GM21447 (cell line): ENCODE measurements around the gene TEX14.
"Not testable (repeated sequence)": the region's sequence is repeated elsewhere in the genome, so short reads cannot be mapped to it uniquely, and the experiment has no call there.

ENCODE experiments used
- ATAC-seq: cut with Tn5 transposase; IDR thresholded peaks from one replicate; pipeline ENCODE4 v1.9.1; 2021; ENCODE audit not compliant: unreplicated experiment

TEX14 gene

DNA sequence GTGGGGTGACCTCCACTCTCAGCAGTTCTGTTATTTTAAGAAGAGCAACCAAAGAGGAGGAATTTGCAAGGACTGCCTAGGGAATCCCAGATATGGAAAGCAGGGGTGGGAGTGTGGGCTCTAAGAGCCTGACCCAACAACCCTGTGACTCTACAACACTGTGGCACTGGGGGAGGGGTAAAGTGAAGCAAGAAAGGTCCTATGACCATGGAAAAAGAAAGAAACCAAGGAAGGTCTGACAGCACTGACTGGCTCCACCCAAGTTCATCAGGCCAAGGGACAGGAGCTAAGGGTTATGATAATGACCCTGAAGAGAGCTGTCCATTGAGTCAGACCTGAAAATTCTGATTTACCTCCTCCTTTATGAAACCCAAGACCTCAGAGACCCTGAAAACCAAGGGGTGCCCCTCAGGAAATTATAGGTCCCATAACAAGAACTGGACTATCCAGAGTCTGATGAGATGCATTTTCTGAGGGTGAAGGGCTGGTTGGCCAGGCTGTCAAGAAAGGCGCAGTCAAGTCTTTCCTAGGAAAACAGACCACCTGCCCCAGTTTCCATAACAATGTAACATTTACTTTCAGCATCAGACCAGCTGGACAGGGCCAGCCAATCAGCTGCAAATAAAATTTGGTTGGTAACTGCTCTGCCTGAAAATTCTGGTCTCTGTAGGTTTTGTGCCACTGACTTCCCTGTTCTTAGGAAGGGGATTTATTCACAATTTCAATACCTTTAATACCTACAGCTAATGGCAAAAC lies 123.6 kb downstream of the TEX14 start:
- no peak for ATAC-seq

DNA sequence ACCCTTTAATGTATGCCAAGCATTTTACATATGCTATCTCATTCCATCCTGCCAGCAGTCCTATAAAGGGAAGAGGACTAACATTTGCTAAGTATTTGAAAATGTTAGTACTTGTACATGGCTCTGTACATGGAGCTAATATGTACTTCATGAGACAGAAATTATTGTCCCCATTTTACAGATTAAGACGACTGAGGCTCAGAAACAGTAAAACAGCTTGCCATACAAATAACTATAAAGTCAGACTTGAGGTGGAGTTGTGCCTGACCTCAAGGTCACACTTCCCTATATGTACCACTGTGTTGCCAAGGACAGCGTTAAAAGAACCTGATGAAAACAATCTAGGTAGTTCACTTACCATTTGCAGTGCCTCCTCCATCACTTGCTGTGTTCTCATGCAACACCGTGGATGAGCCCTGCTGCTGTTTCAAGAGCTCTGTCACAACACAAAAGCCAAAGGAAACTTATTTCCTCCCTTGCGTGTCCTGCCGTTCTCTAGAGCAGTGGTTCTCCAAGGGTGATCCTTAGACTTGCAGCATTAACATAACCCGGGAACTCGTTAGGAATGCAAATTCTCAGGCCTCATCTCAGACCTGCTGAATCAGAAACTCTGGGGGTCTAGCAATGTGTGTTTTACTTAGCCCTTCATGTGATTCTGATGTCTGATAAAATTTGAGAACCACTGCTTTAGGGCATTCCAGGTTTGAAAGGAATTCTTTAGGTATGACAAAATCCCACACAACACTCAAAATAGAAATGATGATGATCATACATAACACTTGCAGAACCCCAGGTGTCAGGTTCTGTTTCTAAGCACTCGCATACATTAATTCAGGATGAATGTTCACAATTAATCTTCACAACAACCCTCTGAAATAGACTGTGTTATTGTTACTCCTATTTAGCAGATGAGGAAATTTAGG lies 126.2 kb downstream of the TEX14 start:
- no peak for ATAC-seq

DNA sequence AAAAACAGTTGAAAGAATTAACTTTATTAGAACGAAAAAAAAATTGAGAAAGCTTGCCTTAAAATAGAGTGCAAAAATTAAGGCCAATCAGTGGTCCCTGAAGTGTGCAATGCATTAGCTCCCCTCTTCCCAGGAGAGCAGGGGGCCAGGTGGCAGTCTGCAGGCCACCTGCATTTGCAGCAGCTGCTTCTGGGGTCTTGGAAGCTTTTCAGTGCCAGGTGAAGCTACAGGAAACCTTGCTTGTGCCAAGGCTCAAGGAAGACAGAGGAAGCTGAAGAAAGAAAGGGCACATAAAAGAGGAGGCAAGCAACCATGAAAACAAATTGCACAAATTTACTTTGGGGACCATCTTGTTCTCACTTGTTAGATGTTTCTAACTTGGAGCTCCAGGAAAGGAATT lies 126.9 kb downstream of the TEX14 start:
- ATAC-seq, result no peak

DNA sequence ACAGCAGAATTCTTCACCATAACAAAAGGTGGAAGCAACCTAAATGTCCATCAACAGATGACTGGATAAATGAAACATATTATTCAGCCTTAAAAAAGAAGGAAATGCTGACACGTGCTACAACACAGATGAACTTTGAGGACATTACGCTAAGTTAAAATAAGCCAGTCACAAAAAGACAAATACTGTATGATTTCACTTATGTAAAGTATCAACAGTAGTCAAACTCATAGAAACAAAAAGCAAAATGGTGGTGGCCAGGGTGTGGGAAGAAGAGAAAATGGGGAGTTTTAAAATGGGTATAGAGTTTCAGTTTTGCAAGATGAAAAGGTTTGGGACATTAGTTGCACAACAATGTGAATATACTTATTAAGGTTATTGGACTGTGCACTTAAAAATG lies 127.6 kb downstream of the TEX14 start:
- no peak for ATAC-seq

DNA sequence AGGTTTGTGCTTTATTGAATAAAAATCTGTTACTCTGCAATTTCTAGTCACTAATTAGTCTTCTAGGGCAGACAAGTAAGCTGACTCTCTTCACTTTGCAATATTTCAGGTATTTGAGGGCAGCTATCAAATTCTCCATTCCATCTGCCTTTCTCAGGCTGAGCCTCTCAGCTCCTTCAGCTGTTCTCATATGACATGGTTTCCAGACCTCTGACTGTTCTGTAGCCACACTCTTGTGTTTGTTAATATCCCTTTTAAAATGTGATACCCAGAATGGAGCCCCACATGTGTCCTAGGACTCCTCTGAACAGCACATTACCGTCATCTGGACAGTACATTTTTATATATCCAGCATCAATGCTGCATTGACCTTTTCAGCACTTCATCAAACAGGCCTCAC lies 131.3 kb downstream of the TEX14 start:
- no peak for ATAC-seq

DNA sequence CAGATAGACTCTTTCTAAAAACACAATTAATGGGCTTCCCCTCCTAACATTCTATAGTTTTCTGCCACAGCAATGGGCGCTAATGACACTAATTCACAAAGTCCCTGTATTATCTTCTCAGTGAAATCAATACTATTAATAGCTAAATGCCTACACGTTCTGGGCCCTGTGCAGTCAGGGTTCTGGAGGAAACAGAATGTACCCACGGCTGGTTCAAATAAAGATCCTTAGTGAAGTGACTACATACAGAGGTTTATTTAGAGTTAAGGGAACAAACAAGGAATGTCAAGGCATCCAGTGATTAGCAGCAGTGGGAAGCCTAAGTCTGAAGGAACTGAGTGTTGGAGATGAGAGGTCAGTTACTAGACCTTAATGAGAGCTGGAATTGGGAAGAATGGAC lies 133.9 kb downstream of the TEX14 start:
- no peak for ATAC-seq

DNA sequence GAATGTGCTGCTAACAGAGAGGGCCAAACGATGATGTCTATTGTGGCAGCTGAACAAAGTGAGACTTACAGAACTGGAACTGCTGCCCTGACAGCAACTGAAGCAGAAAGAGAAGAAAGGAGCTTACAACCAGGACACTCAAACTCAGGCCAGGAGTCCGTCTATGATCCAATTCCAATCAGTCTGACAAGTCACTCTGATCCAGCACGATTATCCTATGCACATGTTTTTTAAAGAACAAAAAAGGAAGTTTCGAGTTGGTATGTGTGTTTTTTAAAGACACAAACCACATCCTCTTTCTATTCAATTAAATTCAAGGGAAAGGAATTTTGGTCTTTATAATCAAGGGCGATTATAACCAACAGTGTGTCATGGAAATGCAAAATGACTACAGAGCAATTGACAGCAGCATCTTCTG lies 135.0 kb downstream of the TEX14 start:
- no peak for ATAC-seq

DNA sequence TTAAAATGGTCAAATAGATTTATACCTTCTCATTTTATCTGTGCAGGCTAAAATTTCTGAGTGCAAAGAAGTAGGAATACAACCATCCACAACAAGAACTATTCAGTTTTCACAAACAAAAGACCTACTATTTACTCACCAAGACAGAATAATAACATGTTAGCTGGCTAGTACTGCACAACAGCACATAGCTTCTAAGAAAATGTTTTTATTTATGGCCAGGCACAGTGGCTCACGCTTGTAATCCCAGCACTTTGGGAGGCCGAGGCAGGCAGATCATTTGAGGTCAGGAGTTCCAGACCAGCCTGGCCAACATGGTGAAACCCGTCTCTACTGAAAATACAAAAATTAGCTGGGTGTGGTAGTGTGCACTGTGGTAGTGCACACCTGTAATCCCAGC lies 136.7 kb downstream of the TEX14 start:
- not testable (repeated sequence) for ATAC-seq

DNA sequence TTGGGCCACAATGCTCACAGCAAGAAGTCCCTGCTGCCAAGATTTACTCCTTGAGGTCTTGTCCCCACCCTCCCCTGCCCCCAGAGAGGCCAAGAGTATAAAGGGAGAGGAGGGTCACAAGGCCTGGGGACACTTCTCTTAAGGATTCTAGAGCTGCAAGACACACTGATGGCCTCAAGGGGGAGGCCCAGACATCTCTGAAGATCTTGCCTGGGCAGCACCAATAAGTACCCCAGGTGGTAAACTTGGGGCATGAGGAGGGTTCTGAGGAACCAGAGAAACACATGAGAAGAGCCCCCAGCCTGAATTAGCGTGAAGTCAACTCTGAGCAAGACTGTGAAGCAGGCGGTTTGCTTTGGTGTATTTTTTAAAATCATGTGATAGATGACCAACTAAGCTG lies 150.6 kb downstream of the TEX14 start:
- no peak for ATAC-seq

DNA sequence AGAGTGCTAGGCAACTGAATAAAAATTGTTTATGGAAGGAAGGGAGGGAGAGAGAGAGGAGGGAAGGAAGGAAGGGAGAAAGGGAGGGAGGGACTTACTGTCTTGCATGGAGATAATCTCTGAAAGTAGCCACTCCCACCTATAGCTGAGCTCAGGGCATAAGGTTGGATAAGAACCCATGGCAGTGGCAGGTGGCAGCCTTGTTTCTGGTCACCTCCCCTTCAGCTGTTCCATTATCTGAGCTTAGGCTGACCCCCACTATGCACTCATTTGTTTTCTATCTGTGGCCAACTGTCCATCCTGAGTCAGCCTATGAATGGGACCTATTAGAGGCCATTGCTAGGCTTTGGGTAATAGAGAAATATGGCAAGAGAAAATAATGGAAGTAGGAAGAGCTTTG lies 152.1 kb downstream of the TEX14 start:
- ATAC-seq, result no peak

DNA sequence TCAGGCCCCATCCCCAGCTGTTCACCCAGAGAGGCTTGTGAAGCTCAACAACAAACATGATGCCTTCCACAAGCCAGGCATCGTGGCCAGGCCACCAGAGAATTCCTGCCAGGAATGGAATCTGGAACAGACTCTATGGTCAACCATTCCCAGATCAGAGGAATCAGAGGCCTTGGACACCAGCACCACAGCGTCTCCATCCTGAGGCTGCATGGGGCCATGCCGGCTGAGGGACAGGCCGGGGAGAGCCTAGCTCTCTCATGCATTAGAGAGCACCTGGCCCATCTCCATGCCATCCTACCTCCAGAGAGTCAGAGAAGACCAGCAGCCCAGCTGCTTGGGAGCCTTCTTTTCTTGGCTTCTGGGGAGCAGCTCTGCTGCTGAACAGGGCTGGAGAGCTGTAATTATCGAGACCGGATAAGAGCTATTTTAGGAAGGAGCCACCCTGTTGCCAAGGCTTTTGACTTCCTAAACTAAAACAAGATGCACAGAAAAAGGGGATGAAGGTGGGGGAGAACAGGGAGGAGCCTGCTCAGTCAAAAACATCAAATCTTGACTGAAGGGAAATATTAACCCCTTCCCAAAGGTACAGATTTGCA lies 152.9 kb downstream of the TEX14 start:
- no peak for ATAC-seq

DNA sequence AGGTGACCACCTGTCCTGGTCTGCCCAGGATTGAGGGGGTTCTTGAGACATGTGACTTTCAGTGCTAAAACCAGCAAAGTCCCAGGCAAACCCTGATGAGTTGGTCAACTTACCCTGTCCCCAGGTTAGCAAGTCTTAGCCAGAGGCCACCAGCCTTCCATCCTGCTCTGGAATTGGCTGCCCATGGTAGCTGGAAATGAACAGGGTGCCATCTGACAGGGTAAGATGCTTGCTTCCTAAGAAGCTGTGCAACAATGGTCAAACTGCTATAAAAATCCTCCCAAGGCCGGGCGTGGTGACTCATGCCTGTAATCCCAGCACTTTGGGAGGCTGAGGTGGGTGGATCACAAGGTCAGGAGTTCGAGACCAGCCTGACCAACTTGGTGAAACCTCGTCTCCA lies 154.6 kb downstream of the TEX14 start:
- no peak for ATAC-seq

DNA sequence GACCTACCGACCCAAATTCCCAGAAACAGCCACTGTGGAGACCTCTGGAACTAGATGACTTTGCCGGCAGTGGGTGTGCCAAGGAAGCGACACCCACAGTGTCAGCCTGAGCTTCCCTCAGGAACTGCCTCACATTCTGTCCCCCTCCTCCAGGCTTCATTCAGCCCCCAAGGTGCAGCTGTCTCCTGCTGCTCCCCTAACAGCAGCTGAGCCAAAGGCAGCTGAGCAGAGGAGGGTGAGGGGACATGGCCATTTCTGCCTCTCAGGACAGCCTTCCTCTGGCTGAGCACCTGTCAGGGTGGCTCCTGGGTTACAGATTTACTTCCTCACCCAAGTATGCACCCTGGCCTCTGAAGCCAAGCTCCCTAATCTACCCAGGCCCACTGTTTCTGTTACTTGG lies 155.3 kb downstream of the TEX14 start:
- no peak for ATAC-seq

DNA sequence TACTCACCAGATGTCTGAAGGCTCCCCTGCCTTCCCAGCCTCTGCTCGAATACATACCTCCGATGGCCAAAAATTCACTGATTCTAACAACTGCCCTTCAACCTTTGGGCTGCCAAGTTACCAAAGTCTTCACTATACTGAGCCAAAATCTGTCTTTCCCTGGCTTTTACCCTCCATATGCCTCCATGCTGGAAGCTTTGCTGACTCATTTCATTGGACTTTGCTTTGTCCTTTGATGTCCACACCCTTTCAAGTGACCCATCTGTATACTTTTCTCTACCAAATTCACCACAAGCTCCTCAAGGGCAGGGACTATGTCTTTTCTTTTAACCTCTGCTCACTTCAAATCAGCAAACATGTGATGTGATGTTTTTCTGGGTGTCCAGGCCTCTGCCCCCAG lies 156.4 kb downstream of the TEX14 start:
- ATAC-seq, result no peak

DNA sequence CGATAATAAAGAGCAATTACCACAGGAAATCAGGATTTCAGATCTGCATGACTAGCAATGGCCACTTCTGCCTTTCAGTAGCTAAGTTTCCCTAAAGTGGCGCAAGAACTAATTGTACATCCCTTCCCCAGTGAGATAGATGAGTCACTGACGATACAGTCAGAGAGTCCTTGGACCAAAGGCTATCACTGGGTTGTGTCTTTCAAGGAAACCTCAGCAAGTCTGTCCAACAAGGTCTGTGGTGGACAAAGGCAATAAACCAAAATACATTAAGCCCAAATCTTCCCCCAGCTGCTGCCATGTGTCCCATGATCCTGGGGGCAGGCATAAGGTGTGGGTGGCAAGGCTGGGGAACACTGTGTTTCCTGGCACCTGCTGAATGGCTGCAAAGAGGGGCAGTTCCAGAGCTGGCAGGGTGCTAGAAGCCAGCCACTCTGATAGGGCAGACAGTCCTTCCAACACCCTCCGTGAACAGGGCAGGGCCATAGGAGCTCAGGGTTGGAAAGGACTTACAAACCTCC lies 156.9 kb downstream of the TEX14 start:
- no peak for ATAC-seq

DNA sequence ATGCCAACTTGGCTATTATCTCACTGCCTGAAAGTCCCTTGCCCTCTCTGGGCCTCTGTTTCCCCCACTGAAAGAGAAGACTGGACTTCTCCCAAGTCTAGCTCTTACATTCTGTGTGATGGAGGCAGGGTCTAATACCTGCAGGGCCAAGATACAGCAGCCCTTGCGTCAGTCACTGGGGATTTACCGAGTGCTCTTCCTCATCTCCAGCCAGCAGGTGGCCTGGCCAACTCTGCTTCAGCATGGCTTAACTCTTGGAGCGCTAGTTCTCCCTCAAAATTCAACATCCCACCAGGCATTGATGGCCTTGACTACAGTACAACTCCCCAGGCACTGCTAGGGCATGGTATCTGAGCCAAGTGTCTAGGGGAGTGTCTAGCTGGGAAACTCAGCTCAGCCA lies 157.5 kb downstream of the TEX14 start:
- ATAC-seq, result no peak

DNA sequence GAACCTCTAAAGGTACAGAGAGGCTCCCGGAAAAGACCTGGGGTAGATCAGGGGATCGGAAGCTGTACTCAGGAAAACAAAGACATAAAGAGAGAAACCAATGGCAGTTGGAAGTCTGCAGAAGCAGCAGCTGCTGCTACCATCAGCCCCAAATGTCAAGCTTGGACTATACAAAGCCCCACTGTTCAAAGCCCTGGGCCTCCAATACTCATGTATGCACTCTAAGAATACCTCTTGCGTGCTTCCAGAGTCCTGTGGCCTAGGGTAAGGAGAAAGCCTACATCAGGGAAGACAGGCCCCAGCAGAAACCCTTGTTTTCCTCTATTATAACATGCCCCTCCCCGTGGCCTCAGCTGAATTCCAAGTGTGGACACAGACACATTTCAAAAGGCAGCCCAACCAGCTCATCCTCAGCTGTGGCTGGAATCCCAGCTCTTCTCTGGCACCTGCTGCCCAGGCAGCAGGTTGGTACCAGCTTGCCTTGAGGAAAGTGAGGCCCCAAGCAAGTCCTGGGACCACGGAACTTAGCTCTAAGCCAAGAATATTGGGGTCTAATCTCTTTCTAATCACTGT lies 158.1 kb downstream of the TEX14 start:
- ATAC-seq, result no peak

DNA sequence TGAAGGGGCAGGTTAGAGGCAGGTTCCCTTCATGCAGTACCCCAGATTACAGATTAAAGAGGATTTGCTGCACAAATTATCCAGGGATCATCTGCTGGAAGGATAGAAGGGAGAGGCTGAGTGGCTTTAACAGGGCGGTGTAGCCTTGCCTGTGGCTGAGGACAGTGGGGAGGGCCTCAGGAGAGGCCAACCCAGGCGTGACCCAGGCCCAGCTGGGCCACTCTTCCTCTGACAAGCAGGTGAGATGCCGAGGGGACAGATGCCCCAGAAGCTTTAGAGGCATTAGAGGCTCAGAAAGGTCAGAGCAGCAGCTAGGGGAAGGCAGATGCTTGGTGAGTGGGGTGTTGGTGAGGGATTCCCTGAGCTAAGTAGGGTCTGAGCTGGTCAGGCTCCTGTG lies 159.3 kb downstream of the TEX14 start:
- no peak for ATAC-seq

DNA sequence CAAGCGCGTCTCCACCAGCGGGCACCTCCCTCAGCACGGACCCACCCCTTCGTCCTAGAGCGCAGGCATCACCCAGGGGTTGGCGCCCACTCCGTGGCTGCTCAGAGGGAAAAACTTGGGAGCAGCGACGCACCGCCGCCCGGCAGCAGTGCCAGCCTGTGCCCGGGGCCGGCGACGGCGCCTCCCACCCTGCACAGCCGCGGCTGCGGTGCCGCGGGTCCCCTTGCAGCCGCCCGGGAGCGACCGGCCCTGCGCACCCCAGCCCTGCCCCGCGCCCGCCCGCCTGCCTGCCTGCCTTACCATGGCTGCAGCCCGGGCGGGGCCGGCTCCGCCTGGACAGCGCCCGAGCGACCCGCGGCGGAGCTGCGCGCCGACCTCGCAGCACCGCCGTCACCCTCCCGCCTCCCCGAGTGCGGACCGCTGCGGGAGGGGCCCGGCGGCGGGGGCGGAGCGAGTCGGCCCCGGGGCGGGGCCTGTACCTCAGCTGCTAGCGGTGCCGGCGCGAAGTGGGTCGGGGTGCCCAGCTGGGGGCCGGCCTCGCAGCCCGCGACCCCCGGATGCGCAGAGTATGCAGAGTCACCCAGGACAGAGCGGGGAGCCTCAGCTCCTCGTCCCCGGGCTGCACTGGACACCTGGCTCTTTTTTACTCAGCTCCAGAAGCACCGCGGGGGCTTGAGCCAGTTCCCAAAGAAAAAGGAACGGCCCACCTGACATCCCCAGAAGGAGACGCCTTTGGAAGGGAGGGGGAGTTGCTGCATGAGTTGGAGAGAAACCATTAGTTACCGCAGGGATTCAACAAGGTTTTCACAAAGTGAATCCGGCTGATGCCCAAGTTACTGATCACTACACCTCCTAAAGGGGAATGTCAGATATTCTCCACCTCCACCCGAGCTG lies 159.9 kb downstream of the TEX14 start:
- peak; percentile 47 for ATAC-seq

DNA sequence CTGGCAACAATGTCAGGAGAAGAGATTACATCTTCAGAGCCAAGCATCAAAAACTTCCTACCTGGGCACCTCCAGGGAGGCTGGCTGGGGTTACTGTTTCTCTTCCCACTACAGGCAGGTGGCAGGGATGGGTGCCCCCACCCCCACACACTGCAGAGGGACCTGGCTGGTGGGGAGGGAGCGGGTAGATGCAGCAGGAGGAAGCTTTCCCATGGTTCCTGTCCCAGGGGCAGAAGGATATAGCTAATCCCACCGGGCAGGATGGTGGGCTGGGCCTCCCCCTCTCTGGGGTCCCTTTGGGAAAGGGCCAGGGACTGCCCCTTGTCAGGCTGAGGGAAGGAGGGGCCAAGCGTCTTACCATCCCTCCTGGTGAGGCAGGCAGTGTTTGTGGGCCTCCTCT lies 160.7 kb downstream of the TEX14 start:
- no peak for ATAC-seq
